Endothelial cell of umbilical vein (primary cell): ENCODE measurements around the gene FILIP1L. TPM values are rescaled to one million over a fixed set of nuclear protein-coding genes. Genes with fewer than 3 reads are reported as not detected.

Source experiments
- BruUV-seq: library from RNA; stranded (reverse); fragments of 400-500 nt; replicated peaks from 2 replicates; lab custom pipeline; 2021; lab: Mats Ljungman, UMichigan
- CTCF ChIA-PET: fragments of 300-600, 350-600 bp; sonication (Branson Sonifier 250); formaldehyde crosslinking; loops from one replicate; lab custom pipeline; 2021; ENCODE audit warnings: antibody characterized with exemption, inconsistent platforms; lab: Charles Lee
- POLR2A ChIA-PET: fragments of 300-600, 350-600 bp; sonication (Branson Sonifier 250); formaldehyde crosslinking; loops from one replicate; lab custom pipeline; 2021; ENCODE audit warnings: antibody characterized with exemption, inconsistent platforms; lab: Charles Lee
- DNase-seq: peaks from one replicate; pipeline ENCODE4 v3.0.0-alpha.2; 2011; ENCODE audit warnings: low read depth, low spot score
- FAIRE-seq: peaks from 2 replicates; lab custom pipeline; 2011; peaks lifted over from hg19 to GRCh38; lab: Jason Lieb, UNC
- H2AFZ ChIP-seq: 2 replicates; pipeline ENCODE4 v1.6.0; 2012; ENCODE audit warnings: low read depth, low read length, control low read depth, inconsistent platforms
- H3K27ac ChIP-seq: 2 replicates; pipeline ENCODE4 v1.5.1; 2011; ENCODE audit warnings: low read depth, mild to moderate bottlenecking, control low read depth, low read length, moderate library complexity; ENCODE audit not compliant: insufficient read depth
- H3K27me3 ChIP-seq, 2 experiments: 2 replicates each; pipeline versions ENCODE4 v1.6.0 to v1.6.1; 2011; ENCODE audit warnings: low read length in 2 of 2, mixed read lengths in 1 of 2; ENCODE audit not compliant: control insufficient read depth in 2 of 2, insufficient read depth in 2 of 2
- H3K36me3 ChIP-seq, 2 experiments: 2 replicates in 1 of 2; 3 replicates in 1 of 2; pipeline ENCODE4 v1.5.1; 2011; ENCODE audit warnings: low read length in 2 of 2, mild to moderate bottlenecking in 1 of 2, moderate library complexity in 1 of 2; ENCODE audit not compliant: control insufficient read depth in 2 of 2, insufficient read depth in 2 of 2; ENCODE audit errors: extremely low read depth in 1 of 2
- H3K4me1 ChIP-seq: 3 replicates; pipeline ENCODE4 v1.5.1; 2011; ENCODE audit warnings: mild to moderate bottlenecking, low read length; ENCODE audit not compliant: control insufficient read depth, insufficient read depth; ENCODE audit errors: extremely low read depth
- H3K4me2 ChIP-seq: 2 replicates; pipeline ENCODE4 v1.6.1; 2011; ENCODE audit warnings: low read length, control low read depth, mixed read lengths; ENCODE audit not compliant: insufficient read depth
- H3K4me3 ChIP-seq, 3 experiments: fragments of 200-600 bp in 1 of 3; sonication (generic), shearing (Covaris generic) in 1 of 3; replicated peaks in 1 of 3; 2 replicates each; pipeline ENCODE4 v1.5.1; 2011 to 2016; ENCODE audit warnings: control low read depth in 3 of 3, low read length in 3 of 3, mild to moderate bottlenecking in 2 of 3, inconsistent platforms in 1 of 3, low read depth in 1 of 3, moderate library complexity in 1 of 3; ENCODE audit not compliant: insufficient read depth in 1 of 3
- H3K79me2 ChIP-seq: 2 replicates; pipeline ENCODE4 v1.6.0; 2012; ENCODE audit warnings: low read length, inconsistent platforms; ENCODE audit not compliant: control insufficient read depth, insufficient read depth
- H3K9ac ChIP-seq: replicated peaks from 2 replicates; pipeline ENCODE3; 2011; ENCODE audit warnings: low read length, control low read depth; ENCODE audit not compliant: insufficient read depth; ENCODE audit errors: extremely low read depth
- H3K9me1 ChIP-seq: replicated peaks from 3 replicates; pipeline ENCODE4 v1.6.0; 2011; ENCODE audit warnings: mild to moderate bottlenecking, low read length; ENCODE audit not compliant: control insufficient read depth, insufficient read depth; ENCODE audit errors: extremely low read depth
- H3K9me3 ChIP-seq: replicated peaks from 2 replicates; pipeline ENCODE4 v1.5.1; 2012; ENCODE audit warnings: low read length, inconsistent platforms; ENCODE audit not compliant: control insufficient read depth, insufficient read depth
- H4K20me1 ChIP-seq: replicated peaks from 2 replicates; pipeline ENCODE3; 2011; ENCODE audit warnings: mild to moderate bottlenecking, low read length; ENCODE audit not compliant: control insufficient read depth, insufficient read depth; ENCODE audit errors: extremely low read depth
- CTCF ChIP-seq, 2 donors: IDR thresholded peaks; 1 replicate in 1 of 2; 2 replicates in 1 of 2; pipeline ENCODE4 v1.5.1; 2011; ENCODE audit warnings: low read length in 2 of 2, mild to moderate bottlenecking in 2 of 2, moderate library complexity in 2 of 2, control low read depth in 1 of 2, inconsistent platforms in 1 of 2, low read depth in 1 of 2; ENCODE audit not compliant: insufficient read depth in 1 of 2; ENCODE audit errors: extremely low read depth in 1 of 2
- EZH2 ChIP-seq: IDR thresholded peaks from 2 replicates; pipeline ENCODE4 v1.6.1; 2012; ENCODE audit warnings: borderline replicate concordance, low read depth, mild to moderate bottlenecking, moderate library complexity, low read length, inconsistent platforms; ENCODE audit not compliant: severe bottlenecking
- FOS ChIP-seq: IDR thresholded peaks from 2 replicates; pipeline ENCODE4 v1.6.1; 2011; ENCODE audit warnings: mild to moderate bottlenecking, low read length, moderate library complexity, borderline replicate concordance; ENCODE audit not compliant: insufficient read depth
- GATA2 ChIP-seq: IDR thresholded peaks from 2 replicates; pipeline ENCODE4 v1.7.0; 2011; ENCODE audit warnings: low read depth, mild to moderate bottlenecking, moderate library complexity, mixed read lengths, low read length; ENCODE audit not compliant: insufficient read length, insufficient read depth
- JUN ChIP-seq: IDR thresholded peaks from 2 replicates; pipeline ENCODE4 v1.6.1; 2011; ENCODE audit warnings: borderline replicate concordance, low read depth; ENCODE audit not compliant: insufficient read length, insufficient read depth
- MYC ChIP-seq: IDR thresholded peaks from one replicate; pipeline ENCODE4 v1.6.1; 2011; ENCODE audit warnings: mild to moderate bottlenecking, low read depth, low read length
- POLR2A ChIP-seq: IDR thresholded peaks from 2 replicates; pipeline ENCODE4 v1.6.1; 2012; ENCODE audit warnings: low read depth, mild to moderate bottlenecking, control low read depth, low read length
- POLR2AphosphoS5 ChIP-seq: IDR thresholded peaks from 2 replicates; pipeline ENCODE4 v1.6.1; 2012; ENCODE audit warnings: low read depth, mild to moderate bottlenecking, control low read depth, low read length, moderate library complexity; ENCODE audit not compliant: insufficient read depth
- dilution Hi-C: fragments of 300-500 bp; cut with MboI; formaldehyde crosslinking; loops from one replicate; pipeline ENCODE4 v1.15.0; 2019; ENCODE audit warnings: low sequenced_read_pairs; ENCODE audit not compliant: extremely low pct_ligation_motif_present
- intact Hi-C: fragments of 100-400 bp; cut with micrococcal nuclease; formaldehyde crosslinking; loops from one replicate; pipeline ENCODE4 v1.10.0; 2022
- polyA plus RNA-seq, 4 experiments: library from polyadenylated mRNA; depleted of rRNA in 3 of 4; stranded (reverse) in 3 of 4; unstranded in 1 of 4; fragments of >200 nt; gene quantifications; 2 replicates each; pipeline versions ENCODE4 v1.2.1 to v1.2.3, GENCODE V29; 2011 to 2012; ENCODE audit warnings: missing spikeins in 1 of 4
- total RNA-seq: library from RNA; stranded (reverse); gene quantifications from 2 replicates; pipeline ENCODE4 v1.2.3, GENCODE V29; 2021
- TF ChIP-seq, protein P1 (sequence below): IDR thresholded peaks from 2 replicates; pipeline ENCODE4 v1.6.1; 2011; ENCODE audit not compliant: insufficient read depth, insufficient read length

FILIP1L gene
- total and polyA plus RNA-seq, 2 donors (not counting 3 experiments of a cell fraction or from before 2014, with no cell fraction given) = 26.0 to 29.9 TPM

GRCh38 chr3:99873269-99874102 lies 240.8 kb downstream of the FILIP1L start:
- CTCF ChIA-PET = interaction anchor here (0.9 to 1.0 kb wide), 2 partner anchors 25 to 40 kb away, joined by 3 read pairs; no protein-coding TSS in a partner anchor
- H3K4me1 ChIP-seq = peaks cover 47% of the 10 kb centered on the region

More at GRCh38 chr3:99873269-99874102, 240.8 kb downstream of the FILIP1L start:
- intact Hi-C loops = loop anchor here (1.0 to 5.0 kb wide), 3 partner anchors 7 to 284 kb away; no protein-coding TSS in a partner anchor
- DNase-seq (peak; percentile 52), FAIRE-seq (no peak)
- no peak overlapping the region for H2AFZ ChIP-seq
- dilution Hi-C loops = no loop called here
- no peaks in the 10 kb centered on the region for H3K27me3 ChIP-seq
- H3K4me2 ChIP-seq = peak overlapping the region; percentile 99
- POLR2A ChIA-PET = interaction anchor here (0.6 to 1.0 kb wide), 2 partner anchors 34 to 168 kb away, joined by 3 to 5 read pairs; no protein-coding TSS in a partner anchor
- TF ChIP-seq GATA2 = no peak
- no peak for TF ChIP-seq EZH2
- no peak for TF ChIP-seq POLR2AphosphoS5
- TF ChIP-seq JUN = no peak
- no peak for TF ChIP-seq CTCF (IDR thresholded peaks at IDR 0.05; ENCODE audit: extremely low read depth in 1 of 2, insufficient read depth in 1 of 2, low read depth in 1 of 2, low read length in 2 of 2)
- no peak for TF ChIP-seq MYC
- no peak for TF ChIP-seq FOS
- TF ChIP-seq POLR2A = no peak
- TF ChIP-seq, protein P1, sequence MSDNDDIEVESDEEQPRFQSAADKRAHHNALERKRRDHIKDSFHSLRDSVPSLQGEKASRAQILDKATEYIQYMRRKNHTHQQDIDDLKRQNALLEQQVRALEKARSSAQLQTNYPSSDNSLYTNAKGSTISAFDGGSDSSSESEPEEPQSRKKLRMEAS = no peak
- peaks cover under 1% of the 10 kb centered on the region for H3K9me1 ChIP-seq
- H3K79me2 ChIP-seq = peaks cover 67% of the 10 kb centered on the region
- BruUV-seq = no TSS peak
- H3K27ac ChIP-seq = peak overlapping the region; percentile 99
- H3K36me3 ChIP-seq = peaks cover 0 to 4% of the 10 kb centered on the region in 2 experiments
- H3K9me3 ChIP-seq = no peaks in the 10 kb centered on the region
- H3K9ac ChIP-seq = peak overlapping the region; percentile 97
- peak overlapping the region in 2 of 3 experiments; percentile 91 to 96 for H3K4me3 ChIP-seq
- H4K20me1 ChIP-seq = peaks cover 6% of the 10 kb centered on the region
